ENCODE measurements around the gene FAAH.

FAAH gene

DNA sequence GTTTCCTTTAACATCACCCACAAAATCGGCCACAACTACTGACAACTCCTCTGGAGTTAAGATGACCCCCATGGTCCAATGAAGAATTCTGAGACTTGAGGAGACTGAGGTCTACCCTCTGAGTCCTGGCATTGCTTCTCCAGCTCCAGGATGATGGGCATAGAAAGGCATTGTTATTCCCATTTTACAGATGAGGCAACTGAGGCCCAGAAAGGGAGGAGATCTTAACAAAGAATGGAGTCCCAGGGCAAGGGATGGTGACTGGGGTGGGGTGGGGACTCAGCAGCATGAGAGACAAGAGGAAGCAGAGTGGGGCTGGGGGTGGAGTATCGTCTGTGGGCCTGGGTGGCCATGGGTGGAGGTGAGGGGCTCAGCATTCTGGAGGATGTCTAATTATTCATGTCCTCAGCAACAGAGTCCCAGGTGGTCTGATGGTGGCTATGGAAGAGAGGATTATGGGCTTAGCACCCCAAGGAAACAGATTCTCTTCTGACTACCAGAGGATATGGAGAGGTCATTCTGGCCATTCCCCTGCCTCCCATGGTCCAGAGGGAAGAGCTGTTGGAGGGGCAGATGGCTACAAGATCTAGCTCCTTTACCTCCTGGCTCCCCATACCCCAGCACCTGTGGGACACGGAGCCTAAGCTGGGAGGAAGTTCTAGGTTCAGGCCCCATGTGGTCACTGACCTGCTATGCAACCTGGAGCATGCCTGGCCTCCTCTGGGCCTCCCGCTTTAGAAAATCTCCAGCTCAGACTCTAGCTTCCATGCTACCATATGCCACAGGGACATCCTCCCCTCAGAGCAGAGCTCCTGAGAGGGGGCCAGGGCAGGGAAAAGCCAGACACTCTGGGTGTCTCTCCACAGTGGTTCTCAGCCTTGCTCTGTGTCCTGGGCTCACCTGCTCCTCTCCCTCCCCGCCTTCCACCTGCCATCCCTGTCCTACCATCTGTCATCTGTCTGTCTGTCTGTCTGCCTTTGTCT lies 58.1 kb downstream of the FAAH start:
- no peak for DNase-seq

DNA sequence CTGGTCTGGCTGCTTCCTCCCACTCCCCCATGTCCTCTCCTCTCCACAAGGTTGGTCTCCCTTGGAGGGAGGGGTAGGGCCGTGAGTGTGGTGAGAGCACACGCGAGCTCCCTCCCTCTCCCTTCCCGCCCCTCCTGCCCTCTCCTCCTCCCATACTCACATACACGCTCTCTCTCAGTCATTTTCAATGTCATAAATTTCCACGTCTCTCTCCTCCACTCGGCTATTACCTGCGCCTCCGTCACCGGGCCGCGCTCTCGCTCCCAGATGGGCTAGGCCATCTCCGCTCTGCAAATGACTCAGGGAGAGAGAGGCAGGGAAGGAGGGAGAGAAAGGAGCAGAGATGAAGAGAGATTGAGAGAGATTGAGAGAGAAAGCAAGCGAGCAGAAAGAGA lies 58.8 kb downstream of the FAAH start:
- no peak for DNase-seq

- no peak for DNase-seq
These were observed 59.3 kb downstream of the FAAH start for GRCh38 chr1:46453449-46453848.

DNA sequence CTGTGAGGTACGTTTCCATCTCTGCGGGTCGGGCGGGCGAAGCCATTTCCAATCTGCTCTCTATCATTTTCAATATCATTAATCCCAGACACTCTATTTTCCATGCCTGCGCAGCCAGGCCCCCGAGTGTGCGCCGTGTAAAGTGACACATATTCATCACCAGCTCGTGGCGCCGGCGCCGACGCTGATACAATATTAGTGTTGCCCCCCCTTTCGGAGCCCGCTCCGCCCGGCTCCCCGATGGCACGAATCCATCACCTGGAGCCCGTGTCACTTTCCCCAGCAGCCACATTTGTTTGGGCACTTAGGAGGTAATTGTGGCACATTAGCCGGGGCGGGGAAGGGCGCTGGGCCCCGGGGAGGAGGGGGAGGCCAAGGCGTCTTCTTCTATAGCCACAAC lies 61.8 kb downstream of the FAAH start:
- no peak for DNase-seq

- DNase-seq = no peak
These were observed 62.4 kb downstream of the FAAH start for GRCh38 chr1:46456411-46456963.

- no peak for DNase-seq
These were observed 63.1 kb downstream of the FAAH start for GRCh38 chr1:46457178-46457577.

- DNase-seq = no peak
These were observed 64.1 kb downstream of the FAAH start for GRCh38 chr1:46458190-46458589.

GRCh38 chr1:46458846-46459245 lies 64.7 kb downstream of the FAAH start:
- DNase-seq = no peak

DNA sequence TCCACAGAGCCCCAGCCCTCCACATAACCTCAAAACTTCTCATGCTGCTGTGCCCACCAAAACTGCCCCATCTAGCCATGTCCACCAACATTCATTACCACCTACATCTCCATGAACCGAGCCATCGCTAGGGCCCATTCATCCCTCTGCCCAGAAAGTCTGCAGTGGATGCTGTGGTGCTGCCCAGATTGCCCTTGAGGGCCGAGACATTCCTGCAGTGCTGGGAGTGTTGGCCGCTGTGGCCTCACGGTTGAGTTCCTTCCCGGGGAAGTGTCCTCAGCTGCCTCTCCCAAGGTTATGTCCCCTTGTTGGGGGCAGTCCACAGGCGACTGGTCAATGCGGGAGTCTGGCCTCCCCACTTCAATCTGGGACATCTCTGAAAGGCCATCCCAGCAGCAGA lies 65.2 kb downstream of the FAAH start:
- no peak for DNase-seq

GRCh38 chr1:46461017-46461808 lies 67.1 kb downstream of the FAAH start:
- DNase-seq = no peak

DNA sequence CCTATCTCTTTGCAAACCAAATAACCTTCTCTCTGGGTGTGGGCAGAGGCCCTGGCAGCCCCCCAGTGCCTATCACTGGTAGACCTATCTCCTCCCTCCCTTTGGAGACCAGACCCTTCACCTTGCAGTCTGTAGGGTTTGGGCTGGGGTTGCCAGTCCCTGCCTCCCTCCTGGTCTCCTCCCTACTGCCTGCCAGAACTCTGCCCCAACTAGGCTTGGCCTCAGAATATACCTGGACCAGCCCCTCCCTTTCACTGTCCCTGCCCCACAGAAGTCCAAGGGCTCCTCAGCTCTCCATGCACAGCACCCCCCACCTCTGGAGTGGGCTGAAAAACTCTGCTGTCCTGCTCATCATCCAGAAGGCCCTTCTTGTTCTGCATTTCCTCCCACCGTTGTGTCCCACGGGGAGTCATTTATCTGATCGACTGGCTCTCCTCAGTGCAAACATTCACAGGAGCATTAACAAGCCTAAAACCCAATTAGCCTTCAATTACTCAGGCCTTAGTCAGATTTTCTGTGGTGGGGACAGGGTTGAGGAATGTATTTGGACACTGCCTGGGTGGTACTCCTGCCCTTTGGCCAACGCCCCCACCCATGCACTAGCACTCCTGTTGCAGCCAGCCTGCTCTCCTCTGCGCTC lies 67.8 kb downstream of the FAAH start:
- DNase-seq = no peak
